GM23248 (cell line): Measurements from ENCODE around the gene PXT1. TPM values are rescaled to one million over a fixed set of nuclear protein-coding genes. Genes with fewer than 3 reads are reported as not detected.

Source experiments
- DNase-seq: peaks from one replicate; pipeline ENCODE4 v3.0.0-alpha.2; 2015
- H2AFZ ChIP-seq: fragments of 200-600 bp; sonication (generic); 2 replicates; pipeline ENCODE4 v1.6.1; 2016; ENCODE audit warnings: antibody characterized with exemption
- H3F3A ChIP-seq: fragments of 200-600 bp; sonication (generic); 2 replicates; pipeline ENCODE4 v1.6.1; 2016; ENCODE audit warnings: mild to moderate bottlenecking, antibody characterized with exemption, mixed run types; ENCODE audit not compliant: insufficient read depth
- H3K27ac ChIP-seq: fragments of 200-600 bp; sonication (generic); 2 replicates; pipeline ENCODE4 v1.5.1; 2016; ENCODE audit warnings: mild to moderate bottlenecking
- H3K27me3 ChIP-seq: fragments of 200-600 bp; sonication (generic); replicated peaks from 2 replicates; pipeline ENCODE4 v1.6.1; 2016; ENCODE audit warnings: mild to moderate bottlenecking; ENCODE audit not compliant: insufficient read depth
- H3K36me3 ChIP-seq: fragments of 200-600 bp; sonication (generic); 2 replicates; pipeline ENCODE4 v1.6.1; 2016; ENCODE audit warnings: low read depth, mild to moderate bottlenecking
- H3K4me1 ChIP-seq: fragments of 200-600 bp; sonication (generic); 2 replicates; pipeline ENCODE4 v1.6.1; 2016; ENCODE audit warnings: mild to moderate bottlenecking; ENCODE audit not compliant: insufficient read depth
- H3K4me2 ChIP-seq: fragments of 200-600 bp; sonication (generic); one replicate; pipeline ENCODE4 v1.6.1; 2016; ENCODE audit warnings: mild to moderate bottlenecking; ENCODE audit not compliant: unreplicated experiment
- H3K4me3 ChIP-seq: fragments of 200-600 bp; sonication (generic); 2 replicates; pipeline ENCODE4 v1.5.1; 2016; ENCODE audit warnings: mild to moderate bottlenecking
- H3K79me2 ChIP-seq: fragments of 200-600 bp; sonication (generic); 2 replicates; pipeline ENCODE4 v1.6.1; 2016; ENCODE audit warnings: mild to moderate bottlenecking; ENCODE audit not compliant: insufficient read depth
- H3K9ac ChIP-seq: fragments of 200-600 bp; sonication (generic); 2 replicates; pipeline ENCODE4 v1.6.1; 2016; ENCODE audit warnings: mild to moderate bottlenecking
- H3K9me2 ChIP-seq: fragments of 200-600 bp; sonication (generic); 2 replicates; pipeline ENCODE4 v1.6.1; 2016; ENCODE audit warnings: mixed run types, mild to moderate bottlenecking, moderate library complexity; ENCODE audit not compliant: insufficient read depth
- H3K9me3 ChIP-seq: fragments of 200-600 bp; sonication (generic); one replicate; pipeline ENCODE4 v1.6.1; 2017; ENCODE audit warnings: low read depth
- H4K20me1 ChIP-seq: fragments of 200-600 bp; sonication (generic); 2 replicates; pipeline ENCODE4 v1.6.0; 2016; ENCODE audit not compliant: insufficient read depth
- EZH2 ChIP-seq: fragments of 200-600 bp; sonication (generic); IDR thresholded peaks from 2 replicates; pipeline ENCODE4 v1.6.1; 2018; ENCODE audit warnings: antibody characterized with exemption, mild to moderate bottlenecking; ENCODE audit not compliant: insufficient read depth, poor library complexity, severe bottlenecking
- EZH2phosphoT487 ChIP-seq: fragments of 200-600 bp; sonication (generic); IDR thresholded peaks from 2 replicates; pipeline ENCODE4 v1.6.1; 2018; ENCODE audit warnings: antibody characterized with exemption, moderate library complexity, mild to moderate bottlenecking, low read depth; ENCODE audit not compliant: insufficient read depth
- WGBS, 2 experiments: methylation state at CpG; one replicate each; pipeline ENCODE4 v1.1.6; 2015 to 2017; ENCODE audit warnings: low lambda C conversion rate in 2 of 2, low coverage in 1 of 2; ENCODE audit errors: missing lambda C conversion rate in 2 of 2; 5-methylcytosine and 5-hydroxymethylcytosine counted together
- in situ Hi-C: fragments of 300-500 bp; cut with MboI; formaldehyde crosslinking; loops from 2 replicates; pipeline ENCODE4 v1.15.0; 2020
- polyA plus RNA-seq: library from polyadenylated mRNA; unstranded; fragments of >200 nt; fragmentation: Nextera tagmentation; extraction: Ambion mirVana; gene quantifications from 2 replicates; pipeline ENCODE4 v1.2.1, GENCODE V29; 2016
- total RNA-seq: library from RNA; depleted of rRNA; stranded (reverse); fragments of >200 nt; shearing (Covaris generic); gene quantifications from 2 replicates; pipeline ENCODE4 v1.2.3, GENCODE V29; 2014

The PXT1 gene
- total and polyA plus RNA-seq, 2 experiments from 2014 or later, result not detected

GRCh38 chr6:36387440-36388303, 55.0 kb downstream of the PXT1 start, which contains the start of gene ETV7:
Gene ETV7, minus strand, starts transcription at chr6:36387669. Its CDS starts 128 bp downstream, at chr6:36387541.
- peak; percentile 70 for DNase-seq
- peaks cover 7% of the 10 kb centered on the region; the same call in 1 of the 2 replicates for H3K4me1 ChIP-seq
- H3K9me2 ChIP-seq, result no peaks in the 10 kb centered on the region
- TF ChIP-seq EZH2, result no peak
- no peak for TF ChIP-seq EZH2phosphoT487
- 17 to 18% methylated on average over 51 of the region's 65 CpGs for WGBS, 2 experiments
- no peak within 1 kb of the TSS for H3K27ac ChIP-seq
- H3F3A ChIP-seq, result no peaks in the 10 kb centered on the region
- H3K4me3 ChIP-seq, result peak within 1 kb of the TSS; percentile 85
- no peaks in the 10 kb centered on the region for H4K20me1 ChIP-seq
- in situ Hi-C loops, result no loop called here
- H2AFZ ChIP-seq, result peak within 1 kb of the TSS; percentile 97
- peak within 1 kb of the TSS; percentile 96 for H3K4me2 ChIP-seq
- peaks cover 9% of the 10 kb centered on the region; the same call in 1 of the 2 replicates for H3K27me3 ChIP-seq
- no peaks in the 10 kb centered on the region for H3K36me3 ChIP-seq
- no peaks in the 10 kb centered on the region for H3K79me2 ChIP-seq
- no peaks in the 10 kb centered on the region for H3K9me3 ChIP-seq
- H3K9ac ChIP-seq, result peak within 1 kb of the TSS; percentile 69

GRCh38 chr6:36386495-36387439, 55.9 kb downstream of the PXT1 start:
- no peaks in the 10 kb centered on the region for H3K79me2 ChIP-seq
- H3K27ac ChIP-seq, result no peak overlapping the region
- H3K27me3 ChIP-seq, result peaks cover 9% of the 10 kb centered on the region; the same call in 1 of the 2 replicates
- no peaks in the 10 kb centered on the region for H4K20me1 ChIP-seq
- H3K4me2 ChIP-seq, result peak overlapping the region; percentile 96
- TF ChIP-seq EZH2, result no peak
- no peak for TF ChIP-seq EZH2phosphoT487
- H3K36me3 ChIP-seq, result no peaks in the 10 kb centered on the region
- H3F3A ChIP-seq, result no peaks in the 10 kb centered on the region
- 2% methylated on average over 31 to 33 of the region's 33 CpGs for WGBS, 2 experiments
- peak overlapping the region; percentile 85 for H3K4me3 ChIP-seq
- H3K9ac ChIP-seq, result peak overlapping the region; percentile 69
- H3K9me3 ChIP-seq, result no peaks in the 10 kb centered on the region
- in situ Hi-C loops, result no loop called here
- no peaks in the 10 kb centered on the region for H3K9me2 ChIP-seq
- DNase-seq, result peak; percentile 72
- H3K4me1 ChIP-seq, result peaks cover 7% of the 10 kb centered on the region; the same call in 1 of the 2 replicates
- H2AFZ ChIP-seq, result peak overlapping the region; percentile 97

DNA sequence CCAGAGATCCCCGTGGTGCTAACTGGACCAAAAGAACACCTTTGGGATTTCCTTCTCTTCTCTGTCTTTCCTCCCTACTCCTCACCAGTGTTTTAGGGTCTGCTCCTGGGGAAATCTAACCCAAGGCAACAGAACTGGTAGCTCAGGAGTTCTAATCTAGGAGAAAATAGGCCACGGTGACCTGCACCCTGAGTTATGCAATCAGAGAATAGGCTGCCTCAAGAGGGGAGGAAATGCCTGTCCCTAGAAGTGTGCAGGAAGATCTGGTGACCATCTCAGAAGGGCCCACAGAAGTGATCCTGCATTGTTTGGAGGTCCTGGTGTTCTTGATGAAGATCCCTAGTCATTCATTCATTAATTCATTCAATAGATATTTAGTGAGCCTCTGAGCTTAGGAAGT, 58.6 kb downstream of the PXT1 start:
- whole genome bisulfite sequencing, 2 experiments, result 82 to 94% methylated on average over 2 of the region's 2 CpGs
- H3K4me2 ChIP-seq, result no peak overlapping the region
- peaks cover 7% of the 10 kb centered on the region; the same call in 1 of the 2 replicates for H3K4me1 ChIP-seq
- H3K36me3 ChIP-seq, result no peaks in the 10 kb centered on the region
- in situ Hi-C loops, result no loop called here
- no peak for TF ChIP-seq EZH2phosphoT487
- TF ChIP-seq EZH2, result no peak
- no peaks in the 10 kb centered on the region for H3K9me3 ChIP-seq
- H3K79me2 ChIP-seq, result no peaks in the 10 kb centered on the region
- no peaks in the 10 kb centered on the region for H3K9me2 ChIP-seq
- peaks cover 9% of the 10 kb centered on the region; the same call in 1 of the 2 replicates for H3K27me3 ChIP-seq
- no peaks in the 10 kb centered on the region for H4K20me1 ChIP-seq
- no peak overlapping the region for H3K27ac ChIP-seq
- no peaks in the 10 kb centered on the region for H3F3A ChIP-seq
- H3K4me3 ChIP-seq, result no peak overlapping the region
- H2AFZ ChIP-seq, result no peak overlapping the region
- DNase-seq, result no peak
- no peak overlapping the region for H3K9ac ChIP-seq

- Histone ChIP-seq H3F3A (no peaks in the 10 kb centered on the region), H4K20me1 (no peaks in the 10 kb centered on the region), H3K4me3 (no peak overlapping the region), H3K4me1 (peaks cover 7% of the 10 kb centered on the region; the same call in 1 of the 2 replicates), H3K27me3 (peaks cover 9% of the 10 kb centered on the region; the same call in 1 of the 2 replicates), H3K27ac (no peak overlapping the region), H3K79me2 (no peaks in the 10 kb centered on the region), H3K9me3 (no peaks in the 10 kb centered on the region), H2AFZ (no peak overlapping the region), H3K9ac (no peak overlapping the region), H3K4me2 (no peak overlapping the region), H3K9me2 (no peaks in the 10 kb centered on the region), H3K36me3 (no peaks in the 10 kb centered on the region)
- DNase-seq, result no peak
- in situ Hi-C loops, result no loop called here
- WGBS, 2 experiments, result 51 to 66% methylated on average over 2 of the region's 2 CpGs
- TF ChIP-seq EZH2, result no peak
- no peak for TF ChIP-seq EZH2phosphoT487
Observed at GRCh38 chr6:36383606-36384005, 59.0 kb downstream of the PXT1 start.
